NK-92 (cell line): ENCODE data around the gene FGD3.

Experiments used
- DNase-seq: peaks from one replicate; lab custom pipeline; 2025; ENCODE audit not compliant: unreplicated experiment; lab: John Stamatoyannopoulos, UW

FGD3 gene

DNA sequence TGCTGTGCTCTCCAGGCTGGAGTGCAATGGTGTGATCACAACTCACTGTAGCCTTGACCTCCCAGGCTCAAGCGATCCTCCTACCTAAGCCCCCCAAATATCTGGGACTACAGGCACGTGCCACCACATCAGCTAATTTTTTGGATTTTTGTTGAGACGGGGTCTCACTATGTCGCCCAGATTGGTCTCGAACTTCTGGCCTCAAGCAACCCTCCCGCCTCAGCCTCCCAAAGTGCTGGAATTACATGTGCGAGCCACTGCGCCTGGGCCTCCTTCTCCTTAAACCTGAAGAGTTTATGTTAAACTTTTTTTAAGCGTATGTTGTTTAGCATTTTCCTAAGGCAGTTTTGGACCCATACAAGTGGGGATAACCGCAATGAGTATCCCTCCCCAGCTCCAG, 80.4 kb downstream of the FGD3 start:
- DNase-seq: no peak

DNA sequence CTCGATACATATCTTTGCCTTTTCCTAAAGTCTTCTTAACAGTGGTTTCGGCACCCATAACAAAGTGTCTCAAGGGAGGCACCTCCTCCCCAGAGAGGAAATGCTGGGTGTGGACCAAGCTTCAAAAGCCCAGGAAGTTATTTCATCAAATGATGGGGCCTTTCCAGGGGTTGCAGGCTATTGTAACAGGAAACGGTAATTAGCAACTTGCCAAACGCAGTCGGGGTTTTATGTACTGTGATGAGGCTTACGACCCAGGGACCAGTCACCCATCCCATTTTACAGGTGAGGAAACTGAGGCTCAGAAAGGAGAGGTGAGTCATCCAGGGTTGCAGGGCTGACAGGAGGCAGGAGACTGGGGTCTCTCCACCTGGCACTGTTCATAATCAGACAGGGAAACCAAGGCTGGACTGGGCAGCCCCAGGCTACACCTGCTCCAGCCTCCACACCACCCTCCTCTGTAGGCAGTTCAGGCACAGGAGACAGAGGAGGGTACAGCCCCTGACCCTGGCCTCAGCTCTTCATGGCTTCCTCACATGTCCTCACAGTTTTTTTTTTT, 81.2 kb downstream of the FGD3 start:
- no peak for DNase-seq

DNA sequence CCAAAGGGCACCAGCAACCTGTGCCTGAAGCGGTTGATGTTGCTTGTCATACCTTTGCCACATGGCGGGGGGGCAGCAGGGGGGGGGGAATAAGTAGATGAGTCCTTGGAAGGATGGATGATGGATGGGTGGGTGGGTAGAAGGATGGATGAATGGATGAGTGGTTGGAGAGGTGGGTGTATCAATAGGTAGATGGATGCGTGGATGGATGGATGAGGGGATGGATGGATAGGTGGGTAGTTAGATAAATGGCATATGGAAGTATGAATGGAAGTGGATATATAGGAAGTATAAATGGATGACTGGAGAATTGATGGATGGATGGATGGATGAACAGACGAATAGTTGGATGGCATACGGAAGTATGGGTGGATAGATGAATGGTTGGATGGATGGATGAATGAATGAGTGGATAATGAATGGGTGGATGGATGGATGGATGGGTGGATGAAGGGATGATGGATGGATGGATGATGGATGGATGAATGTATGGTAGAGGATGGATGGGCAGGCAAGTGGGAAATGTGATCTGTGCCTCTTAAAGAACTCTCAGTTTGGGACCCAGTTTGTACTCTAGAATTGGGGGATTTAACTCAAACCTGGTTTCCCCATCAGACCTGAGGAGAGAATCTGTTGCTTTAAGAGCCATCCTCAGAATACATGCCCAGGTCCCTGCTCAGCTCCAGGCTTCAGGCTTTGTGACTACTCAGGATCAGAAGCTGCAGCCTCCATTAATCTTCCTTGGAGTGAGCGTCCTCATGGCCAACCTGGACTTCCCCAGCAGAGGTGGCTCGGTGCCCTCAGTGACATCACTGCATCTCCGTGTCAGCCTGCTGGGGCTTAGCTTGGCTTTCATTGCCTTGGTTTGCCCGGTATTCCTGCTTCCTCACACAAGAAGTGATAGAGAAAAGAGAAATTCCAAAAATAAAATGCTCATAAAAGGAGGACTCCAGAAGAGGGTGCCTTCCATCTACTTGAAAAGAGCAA, 83.6 kb downstream of the FGD3 start:
- DNase-seq: no peak

DNA sequence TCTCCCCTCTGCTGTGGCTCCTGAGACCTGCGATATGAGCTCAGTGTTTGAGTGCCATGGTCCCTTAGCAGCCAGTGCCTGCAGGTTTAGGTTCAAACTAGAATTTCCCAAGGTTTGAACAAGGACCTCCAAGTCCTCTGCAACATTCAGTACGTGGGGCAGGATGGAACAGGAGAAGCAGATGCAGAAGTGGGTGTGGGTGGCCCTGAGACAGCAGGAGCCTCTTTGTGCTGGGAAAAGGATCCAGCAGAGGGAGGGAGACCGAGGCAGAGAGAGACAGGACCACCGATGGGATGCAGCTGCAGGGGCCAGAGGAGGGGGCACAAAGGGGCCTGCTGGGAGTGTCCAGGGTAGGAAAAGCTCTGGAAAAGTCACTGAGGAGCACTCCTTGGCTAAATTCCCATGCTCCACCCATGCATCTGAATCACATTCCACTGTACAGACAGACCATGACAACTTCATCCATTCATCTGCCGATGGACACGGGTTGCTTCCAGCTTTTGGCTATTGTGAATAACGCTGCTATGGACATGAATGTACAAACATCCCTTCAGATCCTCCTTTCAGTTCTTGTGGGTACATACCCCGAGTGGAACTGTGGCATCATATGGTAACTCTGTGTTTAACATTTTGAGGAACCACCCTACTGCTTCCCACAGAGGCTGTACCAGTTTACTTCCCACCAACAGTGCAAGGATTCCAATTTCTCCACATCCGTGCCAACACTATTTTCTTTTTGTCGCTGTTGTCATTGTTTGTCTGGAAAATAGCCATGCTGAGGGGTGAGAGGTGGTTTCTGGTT, 84.5 kb downstream of the FGD3 start:
- no peak for DNase-seq

DNA sequence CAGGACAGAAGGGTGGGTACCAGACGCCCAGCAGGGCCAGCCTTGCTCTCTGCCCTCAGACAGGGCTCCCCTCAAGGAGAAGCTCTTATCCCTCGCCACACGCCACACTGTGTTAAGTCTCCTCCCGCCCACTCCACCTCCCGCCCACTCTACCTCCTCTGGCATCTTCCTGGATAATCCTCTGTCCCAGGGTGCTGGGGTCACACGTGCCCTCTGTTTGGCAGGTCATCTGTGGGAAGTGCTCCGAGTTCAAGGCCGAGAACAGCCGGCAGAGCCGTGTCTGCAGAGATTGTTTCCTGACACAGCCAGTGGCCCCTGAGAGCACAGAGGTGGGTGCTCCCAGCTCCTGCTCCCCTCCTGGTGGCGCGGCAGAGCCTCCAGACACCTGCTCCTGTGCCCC, 85.2 kb downstream of the FGD3 start:
- no peak for DNase-seq

DNA sequence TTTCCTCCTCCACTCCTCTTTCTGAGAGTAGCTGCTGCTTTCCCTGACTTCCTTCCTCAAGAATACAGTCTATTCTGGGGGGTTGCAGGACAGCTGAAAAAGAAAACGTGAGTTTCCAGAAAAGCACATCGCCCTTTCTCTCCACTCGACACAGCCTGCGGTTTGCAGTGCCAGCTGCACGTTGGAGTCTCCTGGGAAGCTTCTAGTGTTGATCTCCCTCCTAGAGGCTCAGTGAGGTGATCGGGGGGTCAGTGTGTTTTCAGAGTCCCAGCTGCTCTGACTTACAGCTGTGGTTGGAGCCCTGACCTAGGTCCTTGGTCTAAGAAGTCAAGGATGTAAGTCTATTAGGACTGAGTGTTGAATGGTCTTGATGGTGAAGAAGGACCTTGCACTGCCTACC, 86.2 kb downstream of the FGD3 start:
- no peak for DNase-seq

DNA sequence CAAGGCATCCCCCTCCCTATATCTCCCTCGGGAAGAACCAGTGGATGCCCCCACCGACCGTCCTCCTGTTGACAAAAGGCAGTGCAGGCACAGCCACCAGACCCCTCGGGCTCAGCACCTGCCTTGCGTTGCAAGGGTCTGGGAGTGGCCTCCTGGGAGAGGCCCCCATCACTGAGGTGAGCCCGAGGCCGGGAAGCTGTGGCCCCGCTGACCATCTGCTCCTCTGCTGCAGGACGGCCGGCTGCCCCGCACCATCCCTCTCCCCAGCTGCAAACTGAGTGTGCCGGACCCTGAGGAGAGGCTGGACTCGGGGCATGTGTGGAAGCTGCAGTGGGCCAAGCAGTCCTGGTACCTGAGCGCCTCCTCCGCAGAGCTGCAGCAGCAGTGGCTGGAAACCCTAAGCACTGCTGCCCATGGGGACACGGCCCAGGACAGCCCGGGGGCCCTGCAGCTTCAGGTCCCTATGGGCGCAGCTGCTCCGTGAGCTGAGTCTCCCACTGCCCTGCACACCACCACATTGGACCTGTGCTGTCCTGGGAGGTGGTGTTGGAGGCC, 87.9 kb downstream of the FGD3 start:
- no peak for DNase-seq

DNA sequence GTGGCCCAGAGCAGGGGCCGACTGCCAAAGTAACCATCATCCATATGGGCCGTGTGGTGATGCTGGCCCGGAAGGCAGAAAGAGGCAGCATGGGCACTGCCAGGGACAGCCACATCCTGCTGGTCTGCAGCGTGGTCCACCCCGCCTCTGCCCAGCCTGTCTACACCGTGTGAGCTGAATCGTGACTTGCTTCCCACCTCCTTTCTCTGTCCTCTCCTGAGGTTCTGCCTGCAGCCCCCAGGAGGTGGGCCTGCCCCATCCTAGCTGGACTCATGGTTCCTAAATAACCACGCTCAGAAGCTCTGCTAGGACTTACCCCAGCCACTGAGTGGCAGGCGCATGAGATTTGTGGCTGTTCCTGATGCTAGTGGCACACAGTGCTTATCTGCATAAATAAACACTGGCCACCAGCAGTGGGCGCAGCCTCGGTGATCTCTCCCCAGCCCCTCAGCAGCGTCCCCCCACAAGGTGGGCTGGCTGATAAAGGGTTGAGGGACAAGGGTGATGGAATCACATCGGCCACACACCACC, 88.6 kb downstream of the FGD3 start:
- no peak for DNase-seq

DNA sequence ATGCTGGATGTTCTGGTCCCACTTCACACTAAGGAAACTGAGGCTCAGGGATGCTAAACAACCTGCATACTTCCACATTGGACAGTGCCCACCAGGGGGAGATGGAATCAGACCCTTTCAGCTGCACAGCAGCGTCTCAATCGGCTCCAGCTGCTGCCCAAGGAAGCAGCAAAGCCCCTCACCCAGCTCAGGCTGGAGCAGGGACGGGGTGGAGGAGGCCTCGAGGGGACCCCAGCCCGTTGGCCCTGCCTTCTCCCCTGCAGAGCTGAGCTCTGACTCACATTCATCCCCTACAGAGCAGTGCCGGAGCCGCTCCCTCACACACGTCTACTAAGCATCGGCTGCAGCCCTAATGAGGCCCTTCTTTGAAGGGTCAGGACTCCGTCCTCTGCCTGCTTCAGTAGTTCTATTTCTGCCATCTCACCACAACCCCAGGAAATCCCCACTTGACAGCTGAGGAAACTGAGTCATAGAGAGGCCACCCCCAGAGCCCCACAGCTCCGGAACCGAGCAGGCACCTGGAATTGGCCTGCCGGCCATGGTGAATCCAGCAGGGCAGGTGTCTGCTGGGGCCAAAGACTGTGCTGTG, 89.7 kb downstream of the FGD3 start:
- DNase-seq: no peak

DNA sequence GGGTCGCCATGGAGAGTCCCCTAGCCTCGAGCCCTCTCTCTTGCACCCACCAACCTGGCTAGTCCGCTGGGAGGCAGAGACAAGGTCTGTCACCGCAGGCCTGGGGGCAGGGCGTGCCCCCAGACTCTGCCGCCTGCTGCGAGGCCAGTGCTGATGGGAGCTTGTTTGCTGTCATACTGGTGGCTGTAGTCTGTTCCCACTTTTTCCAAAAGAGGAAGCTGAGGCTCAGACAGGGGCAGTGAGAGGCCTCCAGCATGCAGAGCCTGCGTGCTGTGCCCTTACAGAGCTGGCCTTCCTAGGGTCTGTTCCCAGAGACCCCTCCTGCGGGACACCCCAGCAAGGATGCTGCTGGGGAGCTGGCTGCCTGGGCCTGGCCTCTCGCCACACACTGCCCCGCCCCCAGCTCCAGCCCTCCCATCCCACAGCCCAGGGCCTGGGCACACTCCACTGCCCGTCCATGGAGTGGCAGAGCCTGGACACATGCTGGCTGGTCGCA, 90.2 kb downstream of the FGD3 start:
- DNase-seq: no peak

DNA sequence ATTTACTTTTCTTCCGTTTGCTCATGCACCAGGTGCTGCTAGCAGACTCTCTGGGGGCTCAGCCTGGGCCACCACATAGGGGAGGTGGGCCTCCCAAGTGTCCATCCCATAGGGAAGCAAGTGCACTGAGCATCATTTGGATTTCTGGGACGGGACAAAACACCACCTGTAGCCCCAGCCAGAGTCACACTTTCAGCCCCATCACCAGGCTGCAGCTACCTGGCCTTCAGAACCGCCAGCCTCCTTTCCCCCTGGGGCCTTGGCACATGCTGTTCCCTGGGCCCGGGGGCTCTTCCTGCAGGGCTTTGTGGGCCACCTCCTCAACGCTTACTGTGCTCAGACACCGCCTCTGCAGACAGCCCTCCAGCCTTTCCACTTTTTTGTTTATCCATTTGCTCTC, 91.6 kb downstream of the FGD3 start:
- no peak for DNase-seq

DNA sequence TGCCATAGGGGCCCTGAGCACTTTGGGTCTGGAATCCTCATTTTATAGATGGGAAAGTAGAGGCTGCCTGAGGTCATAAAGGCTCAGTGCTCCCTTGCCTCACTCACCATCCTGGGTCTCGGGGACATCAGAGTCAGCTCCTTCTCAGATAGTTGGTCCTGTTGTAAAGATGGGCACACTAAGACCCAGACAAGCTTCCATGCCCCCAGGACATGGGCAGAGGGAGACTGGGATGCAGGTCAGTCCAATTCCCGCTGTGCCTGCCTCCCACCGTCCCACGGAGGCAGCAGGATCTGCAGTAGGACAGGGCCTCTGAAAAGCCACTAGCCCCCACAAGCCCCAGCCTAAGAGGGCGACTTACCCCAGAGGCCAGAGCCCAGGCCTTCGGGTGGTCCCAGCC, 92.1 kb downstream of the FGD3 start:
- no peak for DNase-seq

DNA sequence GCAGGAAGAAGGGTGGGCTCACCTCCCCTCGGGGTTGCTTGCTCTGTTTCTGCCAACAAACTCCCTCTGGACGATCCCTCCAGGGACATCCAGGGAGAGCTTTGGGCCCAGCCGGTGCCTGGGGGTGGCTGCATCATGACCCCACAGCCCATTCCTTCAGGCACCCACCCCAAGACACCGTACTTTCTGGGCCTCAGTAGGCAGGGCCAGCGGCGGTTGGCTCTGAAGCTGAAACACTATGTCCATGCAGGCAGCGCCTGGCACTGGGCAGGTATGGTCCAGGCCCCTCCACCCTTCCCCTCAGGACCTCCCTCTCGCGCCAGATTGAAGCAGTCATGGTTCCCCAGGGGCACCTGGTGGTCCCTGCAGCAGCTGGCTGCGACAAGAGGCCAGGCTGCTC, 92.7 kb downstream of the FGD3 start:
- no peak for DNase-seq

DNA sequence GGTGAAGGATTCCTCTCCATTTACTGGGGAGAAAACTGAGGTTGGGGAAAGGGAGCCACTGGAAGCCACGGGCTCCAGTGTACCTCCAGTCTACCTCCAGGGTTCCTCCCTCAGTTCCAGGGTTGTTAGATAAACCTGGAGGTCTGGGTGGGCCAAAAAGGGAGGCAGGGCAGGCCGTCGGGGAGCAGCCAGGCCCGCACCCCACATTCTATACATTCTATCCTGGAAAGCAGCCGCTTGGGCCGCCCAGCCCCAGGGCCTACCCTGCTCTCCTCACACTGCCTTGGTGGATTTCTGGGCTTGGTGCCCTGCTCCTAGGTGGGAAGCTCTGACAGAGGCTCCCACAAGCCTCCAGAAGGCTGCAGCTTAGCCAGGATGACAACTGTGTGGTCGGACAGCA, 93.1 kb downstream of the FGD3 start:
- DNase-seq: no peak

DNA sequence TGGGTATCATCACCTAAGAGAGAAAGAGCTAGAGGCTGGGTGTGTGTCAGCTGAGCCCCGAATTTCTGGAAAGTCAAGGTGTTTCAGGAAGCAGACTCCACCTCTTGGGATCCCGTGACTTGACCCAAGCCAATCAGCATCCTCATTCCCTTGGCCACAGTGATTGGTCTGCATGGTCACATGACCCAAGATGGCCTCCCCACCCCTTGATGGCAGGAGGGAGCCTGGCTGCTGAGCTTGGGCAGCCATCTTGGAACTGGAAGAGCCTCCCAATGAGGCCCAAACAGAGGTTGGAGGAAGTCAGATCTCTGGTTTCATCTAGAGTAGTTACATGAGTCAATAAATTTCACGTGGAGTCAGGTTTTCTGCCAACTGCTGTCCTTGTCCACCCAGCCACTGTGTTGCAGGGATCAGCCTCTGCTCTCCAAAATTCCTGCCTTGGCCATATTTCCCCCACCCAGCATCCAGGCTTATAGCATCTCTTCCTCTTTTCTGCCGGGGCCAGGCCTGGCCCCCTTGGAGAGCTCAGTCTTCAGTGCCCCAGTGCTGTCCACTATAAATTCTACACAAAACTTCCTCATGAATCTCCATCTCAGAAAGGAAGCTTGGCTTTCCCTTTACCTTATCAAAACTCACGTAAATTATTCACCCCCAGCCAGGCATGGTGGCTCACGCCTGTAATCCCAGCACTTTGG, 93.9 kb downstream of the FGD3 start:
- no peak for DNase-seq

DNA sequence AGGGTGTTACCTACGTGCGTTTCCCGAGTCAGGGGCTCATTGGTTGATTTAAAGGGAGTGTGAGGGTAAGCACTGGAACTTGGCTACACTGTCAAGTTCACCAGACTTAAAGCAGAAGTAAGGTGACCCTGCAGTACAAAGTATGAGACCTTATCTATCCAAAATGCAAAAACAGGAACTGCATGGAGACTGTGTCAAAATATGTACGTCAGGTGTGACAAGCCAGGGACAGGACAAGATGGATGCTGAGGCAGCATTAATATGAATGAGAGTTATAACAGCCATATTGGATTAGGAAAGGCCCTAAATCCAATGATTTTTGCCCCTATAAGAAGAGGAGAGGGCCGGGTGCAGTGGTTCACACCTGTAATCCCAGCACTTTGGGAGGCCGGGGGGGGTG, 95.8 kb downstream of the FGD3 start:
- no peak for DNase-seq

DNA sequence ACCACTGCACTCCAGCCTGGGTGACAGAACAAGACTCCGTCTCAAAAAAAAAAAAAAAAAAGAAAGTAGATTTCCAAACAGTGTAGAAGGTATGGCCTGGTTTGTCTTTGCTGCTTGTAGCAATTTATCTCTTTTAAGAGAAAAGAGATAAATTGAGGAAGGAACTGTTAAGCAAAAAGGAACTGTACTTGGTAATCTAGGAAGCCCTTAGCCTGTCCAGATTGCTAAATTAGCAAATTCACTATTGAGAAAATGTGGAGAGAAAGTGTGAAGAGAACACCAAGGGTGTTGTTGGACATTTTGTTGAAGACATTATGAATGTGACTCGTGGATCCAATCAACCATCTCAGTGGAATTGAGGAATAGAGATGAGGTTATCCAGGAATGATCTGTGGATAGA, 98.2 kb downstream of the FGD3 start:
- no peak for DNase-seq

DNA sequence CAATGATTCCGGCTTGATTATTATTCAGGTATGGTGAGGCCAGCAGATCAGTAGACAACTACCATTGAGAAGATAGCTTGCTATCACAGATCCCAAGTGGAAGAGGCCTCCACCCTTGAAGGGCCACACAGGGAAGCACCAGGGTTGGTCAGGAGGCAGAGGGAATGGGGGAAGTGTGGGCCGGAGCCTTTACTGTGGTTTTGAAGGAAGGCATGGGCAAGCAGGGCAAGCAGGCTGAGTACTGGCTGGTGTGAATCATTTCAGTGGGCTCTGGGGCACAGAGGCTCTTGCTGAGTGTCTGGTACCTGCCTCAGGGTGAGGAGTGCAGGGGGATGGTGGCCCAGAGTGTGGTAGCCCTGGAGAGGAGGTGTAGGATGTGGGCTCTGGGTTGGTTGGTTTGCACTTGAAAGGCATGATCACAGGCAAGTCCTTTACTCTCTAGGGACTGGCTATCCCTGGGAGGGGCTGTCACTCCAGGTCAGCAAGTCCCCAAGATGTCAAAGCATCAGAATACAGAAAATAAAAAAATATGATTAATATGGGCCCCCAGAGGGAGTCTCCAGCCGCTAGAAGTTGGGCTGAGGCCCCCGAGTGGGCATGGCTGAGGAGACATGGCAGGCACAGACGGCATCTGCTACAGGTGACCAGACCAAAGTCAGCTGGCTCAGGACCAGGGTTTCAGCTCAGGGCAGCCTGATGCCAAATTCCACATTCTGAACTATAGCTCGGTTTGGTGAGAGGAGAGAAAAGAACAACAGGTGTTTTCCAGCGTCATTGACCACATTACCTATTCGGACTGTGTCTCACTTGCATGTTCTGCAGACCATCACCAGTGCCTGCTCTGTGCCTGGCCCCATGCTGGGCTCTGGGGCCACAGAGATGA, 101.5 kb downstream of the FGD3 start:
- no peak for DNase-seq

DNA sequence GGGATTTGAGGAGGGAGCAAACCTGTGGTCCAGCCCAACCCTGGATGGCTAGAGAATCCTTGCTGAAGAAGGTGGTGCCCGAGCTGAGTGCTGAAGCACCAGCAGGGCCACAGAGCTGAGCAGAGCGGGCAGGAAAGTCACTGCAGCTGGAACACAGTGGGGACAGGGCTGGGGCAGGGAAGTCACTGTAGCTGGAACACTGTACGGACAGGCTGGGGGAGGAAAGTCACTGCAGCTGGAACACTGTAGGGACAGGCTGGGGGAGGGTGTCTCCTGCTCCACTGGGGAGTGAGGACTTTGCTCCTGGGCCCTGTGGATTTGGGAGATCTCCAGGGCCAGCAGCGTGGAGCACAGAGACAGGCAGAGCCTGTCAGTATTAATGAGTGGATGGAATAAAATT, 102.2 kb downstream of the FGD3 start:
- no peak for DNase-seq
